Fibroblast of gingiva (primary cell): ENCODE measurements around the gene LTO1.
"Not testable (repeated sequence)": the region's sequence is repeated elsewhere in the genome, so short reads cannot be mapped to it uniquely, and the experiment has no call there.

ENCODE experiments used
- DNase-seq: peaks from one replicate; pipeline ENCODE4 v3.0.0-alpha.2; 2011; ENCODE audit warnings: low read depth

Gene LTO1

GRCh38 chr11:69700278-69701140 is 25.4 kb upstream of the LTO1 start:
- DNase-seq = no peak

- DNase-seq = no peak
These were observed 24.1 kb upstream of the LTO1 start for GRCh38 chr11:69699213-69699612.

- DNase-seq = no peak
These were observed 23.2 kb upstream of the LTO1 start for GRCh38 chr11:69698362-69698761.

- no peak for DNase-seq
These were observed 22.7 kb upstream of the LTO1 start for GRCh38 chr11:69697861-69698260.

- no peak for DNase-seq
These were observed 22.3 kb upstream of the LTO1 start for GRCh38 chr11:69697469-69697843.

GRCh38 chr11:69696749-69697468 is 21.8 kb upstream of the LTO1 start:
- DNase-seq = no peak

- not testable (repeated sequence) for DNase-seq
These were observed 20.8 kb upstream of the LTO1 start for GRCh38 chr11:69695995-69696394.

- DNase-seq = no peak
These were observed 20.4 kb upstream of the LTO1 start for GRCh38 chr11:69695581-69695980.

- no peak for DNase-seq
These were observed 19.6 kb upstream of the LTO1 start for GRCh38 chr11:69694781-69695180.

GRCh38 chr11:69692422-69692821 is 17.3 kb upstream of the LTO1 start:
- DNase-seq = no peak

GRCh38 chr11:69691463-69691862 is 16.3 kb upstream of the LTO1 start:
- no peak for DNase-seq

GRCh38 chr11:69689484-69690319 is 14.5 kb upstream of the LTO1 start:
- DNase-seq = no peak

- not testable (repeated sequence) for DNase-seq
These were observed 13.0 kb upstream of the LTO1 start for GRCh38 chr11:69687969-69688771.

GRCh38 chr11:69686856-69687255 is 11.7 kb upstream of the LTO1 start:
- DNase-seq = no peak

GRCh38 chr11:69686452-69686851 is 11.3 kb upstream of the LTO1 start:
- no peak for DNase-seq

- DNase-seq = no peak
These were observed 10.2 kb upstream of the LTO1 start for GRCh38 chr11:69685348-69685747.

- no peak for DNase-seq
These were observed 9.5 kb upstream of the LTO1 start for GRCh38 chr11:69684651-69685050.

GRCh38 chr11:69683764-69684333 is 8.7 kb upstream of the LTO1 start:
- DNase-seq = no peak

GRCh38 chr11:69682681-69683326 is 7.7 kb upstream of the LTO1 start:
- no peak for DNase-seq

GRCh38 chr11:69682221-69682620 is 7.1 kb upstream of the LTO1 start:
- no peak for DNase-seq

- DNase-seq = no peak
These were observed 5.5 kb upstream of the LTO1 start for GRCh38 chr11:69680688-69681087.
